22Rv1 (cell line): ENCODE measurements around the gene UBA52.
A peak's percentile ranks its signal among the peaks of the same experiment; 100 is the strongest.

Source experiments
- H3K27ac ChIP-seq: fragments of 450-650 bp; 2 replicates; pipeline ENCODE4 v1.5.1; 2017
- CTCF ChIP-seq: fragments of 450-650 bp; IDR thresholded peaks from 2 replicates; pipeline ENCODE4 v1.5.1; 2017; ENCODE audit warnings: mild to moderate bottlenecking
- ZFX ChIP-seq: fragments of 450-650 bp; IDR thresholded peaks from 2 replicates; pipeline ENCODE4 v1.6.1; 2017; ENCODE audit warnings: antibody characterized with exemption, borderline replicate concordance

The UBA52 gene

DNA sequence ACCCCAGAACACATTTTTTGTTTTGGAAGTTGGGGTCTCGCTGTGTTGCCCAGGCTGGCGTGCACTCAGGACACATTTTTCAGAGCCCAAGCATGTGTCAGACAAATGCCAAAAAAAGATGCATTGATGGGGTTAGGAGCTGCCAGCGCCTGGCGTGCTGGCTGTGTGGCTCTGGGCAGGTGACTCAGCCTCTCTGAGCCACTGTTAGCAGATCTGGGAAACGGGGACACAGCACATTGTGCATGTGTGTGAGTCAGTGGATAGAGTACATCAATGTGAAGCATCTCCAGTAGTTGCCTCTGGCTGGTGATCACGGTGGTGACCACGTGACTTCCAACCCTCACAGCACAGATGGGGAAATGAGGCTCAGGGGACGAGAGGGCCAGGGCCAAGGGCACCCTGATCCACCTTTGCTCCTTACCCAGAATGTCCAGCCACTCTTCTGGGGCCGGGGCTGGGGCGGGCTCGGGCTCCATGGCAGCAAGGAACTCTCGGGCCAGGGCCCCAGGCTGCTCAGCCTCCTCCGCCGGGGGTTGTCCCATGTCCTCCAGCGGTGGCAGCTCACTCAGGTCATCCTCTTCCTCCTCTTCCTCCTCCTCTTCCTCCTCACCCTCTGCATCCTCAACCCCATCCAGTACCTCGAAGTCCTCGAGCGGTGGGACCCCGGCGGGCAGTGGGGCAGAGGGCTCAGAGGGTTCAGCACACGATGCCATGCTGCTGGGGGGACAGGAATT lies 30.2 kb upstream of the UBA52 start:
- H3K27ac ChIP-seq, result peak overlapping the region; percentile 66
- TF ChIP-seq CTCF (no peak), ZFX (no peak)

GRCh38 chr19:18541992-18542940 lies 29.4 kb upstream of the UBA52 start:
- peak overlapping the region; percentile 66 for H3K27ac ChIP-seq
- TF ChIP-seq ZFX (no peak), CTCF (no peak)

DNA sequence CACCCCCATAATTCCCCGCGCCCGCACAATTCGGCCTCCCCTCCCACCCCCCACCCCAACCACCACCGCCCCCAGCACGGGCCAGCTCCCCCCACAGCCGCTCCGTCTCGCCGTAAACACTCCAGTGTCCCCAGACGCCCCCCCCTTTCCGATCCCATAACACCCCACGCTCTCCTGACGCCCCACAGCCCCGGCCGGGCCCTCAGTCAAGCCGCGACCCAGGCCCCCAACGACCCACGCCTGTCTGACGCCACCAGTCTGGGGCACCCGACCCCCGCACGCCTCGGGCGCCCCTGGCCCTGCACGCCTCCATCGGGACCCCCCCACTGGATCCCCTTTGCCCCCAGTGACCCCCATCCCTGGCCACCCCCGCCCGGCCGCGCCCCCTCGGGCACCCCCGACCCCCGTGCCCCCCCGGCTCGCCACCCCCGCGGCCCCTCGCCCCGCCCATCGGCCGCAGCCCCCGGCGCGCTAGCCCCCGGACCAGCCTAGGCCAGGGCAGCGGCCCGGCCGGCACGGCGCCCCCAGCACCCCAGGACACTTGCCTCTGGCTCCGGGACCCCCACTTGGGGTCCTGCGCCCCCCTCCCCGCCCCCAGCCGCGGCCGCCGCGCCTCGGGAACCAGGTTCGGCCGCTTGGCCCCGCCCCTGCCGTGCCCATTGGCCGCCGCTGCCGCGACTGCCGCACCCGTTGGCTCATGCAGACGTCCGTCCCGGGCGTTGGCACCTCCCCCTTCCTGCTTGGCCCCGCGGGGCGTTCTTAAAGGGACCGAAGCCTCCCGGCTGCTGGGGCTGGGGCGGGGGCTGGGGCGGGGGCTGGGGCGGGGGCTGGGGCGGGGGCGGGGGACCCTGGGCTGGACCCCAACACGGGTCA lies 28.5 kb upstream of the UBA52 start, which contains the start of gene FKBP8:
Gene FKBP8, minus strand, starts transcription at position 633 of the 873 bp plus-strand sequence. CDS start 1,603 bp downstream, outside the sequence.
- no peak for TF ChIP-seq ZFX
- TF ChIP-seq CTCF, result no peak
- H3K27ac ChIP-seq, result peak within 1 kb of the TSS; percentile 66

- H3K27ac ChIP-seq, result peak overlapping the region; percentile 66
- peak; percentile 23 for TF ChIP-seq CTCF
- TF ChIP-seq ZFX, result no peak
These were observed 27.7 kb upstream of the UBA52 start for GRCh38 chr19:18543814-18544475.

GRCh38 chr19:18551631-18552030 lies 20.0 kb upstream of the UBA52 start:
- no peak for TF ChIP-seq CTCF
- no peak for TF ChIP-seq ZFX
- H3K27ac ChIP-seq, result peak overlapping the region; percentile 30; the same call in 1 of the 2 replicates

DNA sequence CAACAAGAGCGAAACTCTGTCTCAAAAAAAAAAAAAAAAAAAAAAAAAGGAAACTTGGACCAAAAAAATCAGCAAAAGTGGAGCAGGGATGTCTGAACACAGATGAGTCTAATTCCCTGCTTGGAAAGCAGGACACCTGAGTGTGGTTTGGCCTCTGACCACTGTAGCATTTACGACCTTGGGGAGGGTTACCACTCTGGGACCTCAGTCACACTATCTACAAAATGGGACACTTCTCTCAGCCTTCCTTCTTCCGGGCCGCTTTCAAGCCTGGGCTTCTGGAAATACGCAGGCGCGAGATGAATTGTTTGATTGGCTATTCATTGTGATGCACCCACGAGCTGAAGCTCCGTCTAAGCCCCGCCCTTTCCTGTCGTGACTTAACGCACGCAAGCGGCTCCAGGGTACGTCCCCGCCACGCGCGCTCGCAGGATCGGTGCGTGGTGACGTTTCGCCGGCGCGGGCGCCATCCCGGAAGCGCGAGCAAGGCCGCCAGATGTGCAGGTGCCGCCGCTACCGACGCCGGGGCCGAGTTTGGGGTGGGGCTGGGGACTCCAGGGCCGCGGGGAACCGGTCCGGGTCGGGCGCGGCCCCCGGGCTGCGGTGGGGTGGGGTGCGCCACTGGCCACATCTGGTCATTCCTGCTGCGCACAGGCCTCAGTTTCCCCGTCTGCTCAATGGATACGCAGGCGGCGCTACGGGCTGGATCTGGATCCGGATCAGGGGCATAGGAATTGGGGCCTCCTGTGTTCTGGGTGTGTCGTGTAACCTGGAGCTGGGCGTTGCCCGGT lies 14.1 kb upstream of the UBA52 start, which contains the start of gene KXD1:
Gene KXD1, plus strand, starts transcription at position 460 of the 791 bp plus-strand sequence. CDS start 4,187 bp downstream, outside the sequence.
- no peak for TF ChIP-seq CTCF
- TF ChIP-seq ZFX, result no peak
- peak within 1 kb of the TSS; percentile 75 for H3K27ac ChIP-seq
